ENCODE results near the gene ZNF536. TPM values are rescaled to one million over a fixed set of nuclear protein-coding genes. Genes with fewer than 3 reads are reported as not detected.

ZNF536 gene
- total and polyA plus RNA-seq, 2 donors (not counting 3 experiments of a cell fraction or from before 2014, with no cell fraction given) = not detected

DNA sequence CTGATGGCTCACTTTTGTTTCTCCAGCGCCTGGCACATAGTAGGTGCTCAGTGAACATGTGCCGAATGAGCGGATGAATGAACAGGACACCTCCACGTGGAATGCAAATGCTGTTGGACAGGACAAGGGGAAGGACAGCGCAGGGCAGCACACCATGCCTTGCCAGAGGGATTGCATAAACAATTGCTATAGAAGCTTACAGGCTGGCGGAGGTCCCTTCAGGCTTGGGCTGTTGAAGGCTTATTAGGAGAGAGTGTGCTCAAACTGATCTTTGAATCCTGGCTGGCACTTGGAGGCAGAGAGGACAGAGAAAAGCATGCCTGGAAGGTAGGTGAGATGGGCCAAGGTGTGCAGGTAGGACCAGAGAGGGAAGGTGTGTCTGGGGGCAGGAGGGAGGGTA, 35.9 kb upstream of the ZNF536 start:
- H3K9ac ChIP-seq (replicated peaks; ENCODE audit: extremely low read depth, insufficient read depth, low read length) = no peak overlapping the region
- dilution Hi-C loops (cut with MboI; ENCODE audit: extremely low pct_ligation_motif_present, low sequenced_read_pairs) = no loop called here
- no peak overlapping the region for H3K4me3 ChIP-seq (replicated peaks in 1 of 3; ENCODE audit: insufficient read depth in 1 of 3, low read depth in 1 of 3, low read length in 3 of 3)
- no TSS peak for BruUV-seq (replicated peaks)
- H2AFZ ChIP-seq (ENCODE audit: low read depth, low read length) = no peak overlapping the region
- no peak for DNase-seq (ENCODE audit: low read depth, low spot score)
- no peak for FAIRE-seq
- no peaks in the 10 kb centered on the region for H3K27me3 ChIP-seq (ENCODE audit: control insufficient read depth in 2 of 2, insufficient read depth in 2 of 2, low read length in 2 of 2)
- H3K4me1 ChIP-seq (ENCODE audit: control insufficient read depth, extremely low read depth, insufficient read depth, low read length) = no peaks in the 10 kb centered on the region
- H3K79me2 ChIP-seq (ENCODE audit: control insufficient read depth, insufficient read depth, low read length) = no peaks in the 10 kb centered on the region
- no peaks in the 10 kb centered on the region for H4K20me1 ChIP-seq (replicated peaks; ENCODE audit: control insufficient read depth, extremely low read depth, insufficient read depth, low read length)
- ChIA-PET POLR2A (no interaction called here), CTCF (no interaction called here)
- H3K9me3 ChIP-seq (replicated peaks; ENCODE audit: control insufficient read depth, insufficient read depth, low read length) = peaks cover 8% of the 10 kb centered on the region
- intact Hi-C loops (cut with micrococcal nuclease) = no loop called here
- TF ChIP-seq MAX (IDR thresholded peaks at IDR 0.05; ENCODE audit: insufficient read depth, insufficient read length) = no peak
- no peak overlapping the region for H3K4me2 ChIP-seq (ENCODE audit: insufficient read depth, low read length)
- H3K36me3 ChIP-seq (ENCODE audit: control insufficient read depth in 2 of 2, extremely low read depth in 1 of 2, insufficient read depth in 2 of 2, low read length in 2 of 2) = no peaks in the 10 kb centered on the region
- H3K9me1 ChIP-seq (replicated peaks; ENCODE audit: control insufficient read depth, extremely low read depth, insufficient read depth, low read length) = no peaks in the 10 kb centered on the region
- no peak overlapping the region for H3K27ac ChIP-seq (ENCODE audit: insufficient read depth, low read depth, low read length)

DNA sequence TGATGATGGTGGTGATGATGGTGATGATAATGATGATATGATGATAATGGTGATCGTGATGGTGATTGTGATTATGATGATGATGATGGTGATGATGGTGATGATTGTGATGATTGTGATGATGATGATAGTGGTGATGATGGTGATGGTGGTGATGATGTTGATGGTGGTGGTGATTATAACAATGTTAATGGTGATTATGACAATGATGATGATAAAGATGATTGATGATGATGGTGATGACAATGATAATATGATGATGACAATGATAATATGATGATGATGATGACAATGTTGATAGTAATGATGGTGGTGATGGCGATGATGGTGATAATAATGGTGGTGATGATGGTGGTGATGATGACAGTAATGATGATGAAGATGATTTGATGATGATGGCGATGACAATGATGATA, 34.1 kb upstream of the ZNF536 start:
- intact Hi-C loops (cut with micrococcal nuclease) = no loop called here
- no TSS peak for BruUV-seq (replicated peaks)
- no peaks in the 10 kb centered on the region for H3K36me3 ChIP-seq (ENCODE audit: control insufficient read depth in 2 of 2, extremely low read depth in 1 of 2, insufficient read depth in 2 of 2, low read length in 2 of 2)
- H2AFZ ChIP-seq (ENCODE audit: low read depth, low read length) = no peak overlapping the region
- FAIRE-seq (no peak), DNase-seq (ENCODE audit: low read depth, low spot score) (no peak)
- no peak for TF ChIP-seq MYC (IDR thresholded peaks at IDR 0.05; ENCODE audit: low read depth, low read length)
- no peak overlapping the region for H3K4me3 ChIP-seq (replicated peaks in 1 of 3; ENCODE audit: insufficient read depth in 1 of 3, low read depth in 1 of 3, low read length in 3 of 3)
- H3K9me3 ChIP-seq (replicated peaks; ENCODE audit: control insufficient read depth, insufficient read depth, low read length) = peaks cover 5% of the 10 kb centered on the region
- ChIA-PET POLR2A (no interaction called here), CTCF (no interaction called here)
- H3K27me3 ChIP-seq (ENCODE audit: control insufficient read depth in 2 of 2, insufficient read depth in 2 of 2, low read length in 2 of 2) = no peaks in the 10 kb centered on the region
- no peaks in the 10 kb centered on the region for H4K20me1 ChIP-seq (replicated peaks; ENCODE audit: control insufficient read depth, extremely low read depth, insufficient read depth, low read length)
- no peak overlapping the region for H3K4me2 ChIP-seq (ENCODE audit: insufficient read depth, low read length)
- dilution Hi-C loops (cut with MboI; ENCODE audit: extremely low pct_ligation_motif_present, low sequenced_read_pairs) = no loop called here
- no peak overlapping the region for H3K27ac ChIP-seq (ENCODE audit: insufficient read depth, low read depth, low read length)
- H3K9ac ChIP-seq (replicated peaks; ENCODE audit: extremely low read depth, insufficient read depth, low read length) = no peak overlapping the region
- no peaks in the 10 kb centered on the region for H3K9me1 ChIP-seq (replicated peaks; ENCODE audit: control insufficient read depth, extremely low read depth, insufficient read depth, low read length)
- no peaks in the 10 kb centered on the region for H3K79me2 ChIP-seq (ENCODE audit: control insufficient read depth, insufficient read depth, low read length)
- no peaks in the 10 kb centered on the region for H3K4me1 ChIP-seq (ENCODE audit: control insufficient read depth, extremely low read depth, insufficient read depth, low read length)
